ENCODE results near the gene NUP210.
"Not testable (repeated sequence)": the region's sequence is repeated elsewhere in the genome, so short reads cannot be mapped to it uniquely, and the experiment has no call there.

The NUP210 gene

DNA sequence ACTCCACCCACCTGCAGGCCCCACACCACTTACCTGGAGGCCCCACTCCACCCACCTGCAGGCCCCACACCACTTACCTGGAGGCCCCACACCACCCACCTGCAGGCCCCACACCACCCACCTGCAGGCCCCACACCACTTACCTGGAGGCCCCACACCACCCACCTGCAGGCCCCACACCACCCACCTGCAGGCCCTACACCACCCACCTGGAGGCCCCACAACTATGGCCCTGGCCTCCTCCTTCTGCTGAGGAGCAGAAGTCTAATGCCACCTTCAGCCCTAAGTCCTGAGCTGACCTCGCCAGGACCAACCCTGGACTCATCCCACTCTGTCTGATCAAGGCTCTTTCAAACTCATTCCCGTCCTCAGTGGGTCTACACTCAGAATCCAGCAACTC lies 42.4 kb downstream of the NUP210 start:
- in situ Hi-C loops (cut with MboI; ENCODE audit: low sequenced_read_pairs): not testable (repeated sequence)

- in situ Hi-C loops (cut with MboI; ENCODE audit: low sequenced_read_pairs): no loop called here
Measured at GRCh38 chr3:13377021-13377420, 43.1 kb downstream of the NUP210 start.

GRCh38 chr3:13376091-13376490 lies 44.0 kb downstream of the NUP210 start:
- in situ Hi-C loops (cut with MboI; ENCODE audit: low sequenced_read_pairs): no loop called here

GRCh38 chr3:13375464-13375863 lies 44.7 kb downstream of the NUP210 start:
- in situ Hi-C loops (cut with MboI; ENCODE audit: low sequenced_read_pairs): no loop called here

DNA sequence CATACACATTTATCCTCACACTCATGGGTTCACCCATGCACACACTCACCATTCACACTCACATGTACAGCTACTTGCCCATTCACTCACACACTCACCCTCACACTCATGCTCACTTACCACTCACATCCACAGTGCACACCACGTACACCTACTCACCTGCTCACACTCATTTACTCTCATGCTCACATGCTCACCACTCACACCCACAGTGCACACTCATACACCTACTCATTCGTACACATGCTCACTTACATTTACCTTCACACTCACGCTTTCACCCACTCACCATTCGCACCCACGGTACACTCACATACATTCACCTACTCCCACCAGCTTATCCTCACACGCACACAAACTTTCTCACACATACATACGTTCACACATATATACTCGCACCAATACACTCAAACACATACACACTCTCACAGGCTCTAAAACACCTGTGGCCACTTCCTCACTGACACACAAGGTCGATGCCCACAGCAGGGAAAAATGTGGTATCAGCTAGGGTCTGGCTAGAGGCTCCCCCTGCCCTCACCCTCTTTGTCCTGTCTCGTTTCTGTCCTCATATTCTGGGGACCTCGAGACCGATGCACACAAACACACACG lies 46.0 kb downstream of the NUP210 start:
- in situ Hi-C loops (cut with MboI; ENCODE audit: low sequenced_read_pairs): no loop called here

DNA sequence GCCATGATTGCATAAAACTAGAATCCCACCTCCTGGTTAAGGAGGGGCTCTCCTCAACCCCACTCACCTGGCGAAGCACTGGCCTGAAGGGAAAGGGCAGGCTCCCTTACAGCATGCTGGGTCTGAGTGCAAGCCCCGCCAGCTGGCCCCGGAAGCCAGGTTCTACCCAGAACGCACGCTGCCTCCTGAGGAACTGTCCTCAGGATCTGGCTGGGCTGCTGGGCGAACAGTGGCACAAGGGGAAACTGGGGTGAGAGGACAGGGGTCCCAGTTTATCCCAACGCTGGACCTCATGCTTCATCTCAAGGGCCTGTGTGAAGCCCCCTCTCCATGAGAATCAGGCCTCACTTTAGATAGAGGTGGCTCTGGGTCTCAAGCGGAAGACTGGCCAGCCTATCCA lies 47.5 kb downstream of the NUP210 start:
- in situ Hi-C loops (cut with MboI; ENCODE audit: low sequenced_read_pairs): no loop called here

- in situ Hi-C loops (cut with MboI; ENCODE audit: low sequenced_read_pairs): no loop called here
Measured at GRCh38 chr3:13372126-13372525, 48.0 kb downstream of the NUP210 start.

DNA sequence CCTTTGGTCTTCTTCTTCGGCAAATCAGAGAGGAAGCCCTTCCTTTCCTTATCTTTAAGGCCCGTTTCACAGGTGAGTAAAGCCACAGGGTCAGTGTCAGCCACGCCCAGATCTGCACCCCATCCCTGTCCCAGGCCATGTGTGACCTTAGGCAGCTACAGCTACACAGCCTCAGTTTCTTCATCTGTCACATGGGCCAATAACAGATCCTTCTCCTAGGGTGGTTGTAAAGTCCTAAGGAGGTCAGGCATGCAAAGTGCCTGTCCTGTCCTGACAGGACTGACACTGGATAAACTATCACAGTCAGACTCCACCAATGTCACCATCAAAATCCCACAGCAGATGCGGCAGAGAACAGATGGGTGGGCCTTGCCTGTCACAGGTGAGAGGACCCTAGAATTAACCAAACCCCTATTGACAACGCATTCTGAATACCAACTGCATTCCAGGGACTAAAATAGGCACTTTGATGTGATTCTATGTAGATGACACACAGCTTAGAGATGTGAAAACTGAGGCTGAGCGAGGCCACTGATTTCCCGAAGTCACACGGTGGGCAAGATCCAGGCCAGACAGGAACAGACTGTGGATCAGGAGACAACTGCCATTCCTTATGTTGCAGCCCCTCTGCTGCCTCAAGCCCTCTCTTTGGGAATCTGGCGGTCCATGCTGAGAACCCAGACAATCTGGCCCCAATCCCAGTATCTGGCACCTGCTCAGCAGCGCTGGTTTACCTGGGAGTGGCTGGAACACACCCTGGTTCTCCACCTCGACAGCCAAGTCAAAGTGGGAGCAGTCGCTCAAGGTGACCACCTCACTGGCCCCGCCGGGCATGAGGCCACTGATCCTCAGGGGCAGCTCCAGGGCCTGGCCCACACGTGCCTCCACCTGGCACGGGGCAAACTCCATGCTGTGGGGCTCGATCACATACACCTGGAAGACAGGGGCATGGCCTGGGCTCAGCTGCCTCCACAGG lies 48.7 kb downstream of the NUP210 start:
- in situ Hi-C loops (cut with MboI; ENCODE audit: low sequenced_read_pairs): no loop called here

- in situ Hi-C loops (cut with MboI; ENCODE audit: low sequenced_read_pairs): no loop called here
Measured at GRCh38 chr3:13370609-13371008, 49.5 kb downstream of the NUP210 start.

GRCh38 chr3:13370055-13370454 lies 50.1 kb downstream of the NUP210 start:
- in situ Hi-C loops (cut with MboI; ENCODE audit: low sequenced_read_pairs): no loop called here

DNA sequence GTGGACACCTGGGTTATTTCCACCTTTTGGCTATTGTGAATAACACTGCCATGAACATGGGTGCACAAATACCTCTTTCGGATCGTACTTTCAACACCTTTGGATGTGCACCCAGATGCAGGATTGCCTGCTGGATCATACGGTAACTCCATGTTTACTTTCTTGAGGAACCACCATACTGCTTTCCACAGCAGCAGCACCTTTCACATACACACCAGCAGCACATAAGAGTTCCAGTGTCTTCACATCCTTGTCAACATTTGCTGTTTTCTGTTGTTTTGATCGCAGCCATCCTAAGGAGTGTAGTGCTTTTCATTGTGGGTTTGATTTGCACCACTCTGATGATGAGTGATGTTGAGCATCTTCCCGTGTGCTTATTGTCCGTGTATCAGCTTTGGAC lies 51.3 kb downstream of the NUP210 start:
- in situ Hi-C loops (cut with MboI; ENCODE audit: low sequenced_read_pairs): no loop called here

GRCh38 chr3:13367728-13368127 lies 52.4 kb downstream of the NUP210 start:
- in situ Hi-C loops (cut with MboI; ENCODE audit: low sequenced_read_pairs): no loop called here

GRCh38 chr3:13365390-13366379 lies 54.4 kb downstream of the NUP210 start:
- in situ Hi-C loops (cut with MboI; ENCODE audit: low sequenced_read_pairs): no loop called here

GRCh38 chr3:13364602-13365271 lies 55.4 kb downstream of the NUP210 start:
- in situ Hi-C loops (cut with MboI; ENCODE audit: low sequenced_read_pairs): no loop called here

DNA sequence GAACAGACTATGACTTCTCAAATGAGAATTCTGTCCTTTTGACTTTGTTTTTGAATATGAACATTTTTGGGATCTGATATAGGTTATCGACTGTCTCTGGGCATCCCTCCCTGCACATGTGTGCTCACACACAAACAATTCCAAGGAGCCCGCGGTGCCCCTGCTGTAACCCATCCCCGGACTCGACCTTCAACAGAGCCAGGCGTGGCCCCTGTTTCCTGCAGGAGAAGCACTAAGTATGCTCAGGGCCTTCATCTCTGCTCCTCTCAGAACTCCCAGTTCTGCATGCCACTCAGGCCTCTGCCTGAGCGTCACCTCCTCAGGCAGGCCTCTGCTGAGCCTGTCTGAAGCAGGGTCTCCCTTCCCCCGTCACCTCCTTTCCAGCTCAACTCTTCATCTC lies 57.6 kb downstream of the NUP210 start:
- in situ Hi-C loops (cut with MboI; ENCODE audit: low sequenced_read_pairs): no loop called here

- in situ Hi-C loops (cut with MboI; ENCODE audit: low sequenced_read_pairs): no loop called here
Measured at GRCh38 chr3:13359916-13360315, 60.2 kb downstream of the NUP210 start.

- in situ Hi-C loops (cut with MboI; ENCODE audit: low sequenced_read_pairs): no loop called here
Measured at GRCh38 chr3:13358643-13359042, 61.5 kb downstream of the NUP210 start.

GRCh38 chr3:13358051-13358450 lies 62.1 kb downstream of the NUP210 start:
- in situ Hi-C loops (cut with MboI; ENCODE audit: low sequenced_read_pairs): no loop called here

DNA sequence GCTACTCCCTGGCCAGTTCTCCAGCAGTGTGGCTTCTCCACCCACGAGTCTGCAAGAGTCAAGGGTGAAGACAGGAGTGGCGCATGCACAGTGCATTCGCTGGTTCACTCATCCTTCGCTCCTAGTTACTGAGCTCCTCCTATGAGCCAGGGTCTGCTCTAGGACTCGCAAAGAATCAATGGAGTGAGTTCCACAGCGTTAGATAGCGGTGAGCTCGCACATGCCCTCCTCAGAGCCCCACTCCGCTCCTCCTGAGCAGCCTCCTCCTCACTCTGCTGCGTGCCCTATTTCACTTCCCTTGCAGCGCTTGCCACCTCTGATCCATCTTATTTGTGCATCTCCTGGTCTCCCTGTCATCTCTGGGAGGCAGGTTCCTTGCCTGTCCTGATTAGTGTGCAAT lies 63.0 kb downstream of the NUP210 start:
- in situ Hi-C loops (cut with MboI; ENCODE audit: low sequenced_read_pairs): no loop called here

DNA sequence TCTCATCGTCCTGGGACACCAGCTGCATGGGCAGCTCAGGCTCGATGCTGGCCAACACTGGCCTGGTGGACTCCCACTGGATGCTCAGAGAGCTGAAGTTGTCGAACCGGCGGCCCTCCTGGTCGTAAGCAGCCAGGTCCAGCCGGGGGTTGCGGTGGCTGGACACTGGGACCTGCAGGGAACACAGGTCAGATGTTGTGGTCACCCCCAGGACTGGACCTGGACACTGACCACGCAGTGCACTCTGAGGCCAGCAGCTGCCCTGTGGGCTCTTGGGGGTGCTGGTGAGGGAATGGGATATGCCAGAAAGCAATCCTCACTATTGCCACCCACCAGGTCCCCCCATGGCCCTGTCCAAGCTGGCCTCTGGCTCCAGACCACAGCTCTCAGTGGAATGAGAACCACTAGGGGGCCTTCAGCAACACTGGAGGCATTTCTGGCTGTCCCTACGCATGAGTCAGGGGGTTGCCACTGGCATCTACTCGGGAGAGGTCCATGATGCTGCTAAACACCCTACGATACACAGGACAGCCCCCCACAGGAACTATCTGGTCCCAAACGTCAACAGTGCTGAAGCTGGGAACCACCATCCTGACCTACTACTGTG lies 66.1 kb downstream of the NUP210 start:
- in situ Hi-C loops (cut with MboI; ENCODE audit: low sequenced_read_pairs): no loop called here

Measured in hTERT RPE-1 (cell line).